K562 (cell line): ENCODE data around the gene FRMD4B. TPM values are rescaled to one million over a fixed set of nuclear protein-coding genes. Genes with fewer than 3 reads are reported as not detected.

Source experiments
- ATAC-seq: fragments of 200-7000 bp; cut with Tn5 transposase; 3 replicates; pipeline ENCODE4 v1.9.1; 2020; ENCODE audit warnings: moderate library complexity
- BruUV-seq: library from RNA; stranded (reverse); fragments of 400-500 nt; replicated peaks from 2 replicates; lab custom pipeline; 2021; lab: Mats Ljungman, UMichigan
- CTCF ChIA-PET: fragments of 300-600 bp; formaldehyde crosslinking; extraction: SDS; loops from one replicate; lab custom pipeline; 2021; ENCODE audit warnings: low intra/inter-chr PET ratio; lab: Yijun Ruan, JAX
- POLR2A ChIA-PET: fragments of 300-600, 350-650 bp; sonication (Branson Sonifier 250); formaldehyde crosslinking; extraction: SDS; loops from one replicate; lab custom pipeline; 2021; ENCODE audit warnings: antibody characterized with exemption, inconsistent platforms; lab: Yijun Ruan, JAX
- DNase-seq, 4 experiments: peaks; one replicate each; pipeline versions ENCODE4 v3.0.0 to v3.0.0-alpha.2; 2011 to 2018; ENCODE audit warnings: low spot score in 3 of 4, mixed read lengths in 3 of 4; ENCODE audit errors: extremely low read depth in 1 of 4
- FAIRE-seq: peaks from 2 replicates; lab custom pipeline; 2011; peaks lifted over from hg19 to GRCh38; lab: Jason Lieb, UNC
- H2AFZ ChIP-seq: 2 replicates; pipeline ENCODE4 v1.6.0; 2011; ENCODE audit warnings: low read depth, low read length, control low read depth, inconsistent platforms
- H3K27ac ChIP-seq: fragments of 200-600 bp; 3 replicates; pipeline ENCODE4 v1.8.0; 2011; ENCODE audit warnings: low read depth, mild to moderate bottlenecking, control low read depth, inconsistent platforms, low read length, moderate library complexity, mixed read lengths; ENCODE audit errors: extremely low read depth
- H3K27me3 ChIP-seq, 2 experiments: fragments of 300-600 bp in 1 of 2; 2 replicates in 1 of 2; 3 replicates in 1 of 2; pipeline versions ENCODE4 v1.6.0 to v1.8.0; 2011; ENCODE audit warnings: inconsistent platforms in 2 of 2, low read length in 2 of 2, mild to moderate bottlenecking in 1 of 2, mixed read lengths in 1 of 2, moderate library complexity in 1 of 2; ENCODE audit not compliant: control insufficient read depth in 2 of 2, insufficient read depth in 2 of 2
- H3K36me3 ChIP-seq: fragments of 300-600 bp; 3 replicates; pipeline ENCODE4 v1.8.0; 2011; ENCODE audit warnings: mild to moderate bottlenecking, low read length, inconsistent platforms; ENCODE audit not compliant: control insufficient read depth, insufficient read depth
- H3K4me1 ChIP-seq, 2 experiments: fragments of 200-600 bp in 1 of 2; replicated peaks in 1 of 2; 2 replicates in 1 of 2; 3 replicates in 1 of 2; pipeline versions ENCODE4 v1.5.1 to v1.8.0; 2011; ENCODE audit warnings: inconsistent platforms in 2 of 2, low read length in 2 of 2, mild to moderate bottlenecking in 1 of 2, mixed read lengths in 1 of 2, moderate library complexity in 1 of 2; ENCODE audit not compliant: control insufficient read depth in 2 of 2, insufficient read depth in 2 of 2
- H3K4me2 ChIP-seq: 2 replicates; pipeline ENCODE4 v1.6.1; 2011; ENCODE audit warnings: low read length, control low read depth, inconsistent platforms, mixed read lengths; ENCODE audit not compliant: insufficient read depth
- H3K4me3 ChIP-seq: fragments of 200-600 bp; sonication (generic), shearing (Covaris generic); 2 replicates; pipeline ENCODE4 v1.5.1; 2016; ENCODE audit warnings: control low read depth, inconsistent platforms
- H3K79me2 ChIP-seq: fragments of 200-600 bp; 3 replicates; pipeline ENCODE4 v1.8.0; 2011; ENCODE audit warnings: low read length, inconsistent platforms; ENCODE audit not compliant: control insufficient read depth, insufficient read depth
- H3K9ac ChIP-seq, 2 experiments: 2 replicates each; pipeline versions ENCODE4 v1.6.0 to v1.6.1; 2011; ENCODE audit warnings: low read depth in 2 of 2, low read length in 2 of 2, control low read depth in 1 of 2, inconsistent platforms in 1 of 2, mild to moderate bottlenecking in 1 of 2, mixed read lengths in 1 of 2; ENCODE audit not compliant: insufficient read depth in 1 of 2
- H3K9me1 ChIP-seq: one replicate; pipeline ENCODE4 v1.6.0; 2011; ENCODE audit warnings: inconsistent platforms, mild to moderate bottlenecking, low read length, moderate library complexity; ENCODE audit not compliant: control insufficient read depth, insufficient read depth
- H3K9me3 ChIP-seq: replicated peaks from 2 replicates; pipeline ENCODE4 v1.5.1; 2011; ENCODE audit warnings: low read depth, low read length, inconsistent platforms; ENCODE audit not compliant: control insufficient read depth, insufficient read depth
- H4K20me1 ChIP-seq: replicated peaks from 2 replicates; pipeline ENCODE4 v1.6.1; 2011; ENCODE audit warnings: low read length, inconsistent platforms, mixed read lengths; ENCODE audit not compliant: control insufficient read depth, insufficient read depth
- GATA2 ChIP-seq: sonication (generic); formaldehyde crosslinking; IDR thresholded peaks from 2 replicates; pipeline ENCODE4 v1.4.0; 2020; ENCODE audit warnings: mild to moderate bottlenecking, missing genetic modification reagents
- MYBL2 ChIP-seq, 2 experiments: fragments of 450-650 bp in 1 of 2; sonication (generic) in 1 of 2; formaldehyde crosslinking in 1 of 2; IDR thresholded peaks; 2 replicates each; pipeline versions ENCODE4 v1.6.1 to v1.8.1; 2017 to 2022; ENCODE audit warnings: borderline replicate concordance in 1 of 2, inconsistent platforms in 1 of 2, low read depth in 1 of 2, mild to moderate bottlenecking in 1 of 2, missing genetic modification reagents in 1 of 2, moderate library complexity in 1 of 2
- PCBP2 ChIP-seq: fragments of 200-400 bp; formaldehyde crosslinking; IDR thresholded peaks from 2 replicates; pipeline ENCODE4 v1.6.1; 2018; ENCODE audit warnings: low read length, low read depth, mild to moderate bottlenecking, moderate library complexity; ENCODE audit not compliant: poor library complexity, severe bottlenecking
- ZEB2 ChIP-seq: fragments of 450-650 bp; IDR thresholded peaks from 2 replicates; pipeline ENCODE4 v1.6.1; 2016
- ZNF174 ChIP-seq: fragments of 250-450 bp; sonication (Bioruptor Pico); IDR thresholded peaks from 2 replicates; pipeline ENCODE4 v1.4.0; 2020; ENCODE audit warnings: mild to moderate bottlenecking
- ZNF347 ChIP-seq: fragments of 450-650 bp; formaldehyde crosslinking; IDR thresholded peaks from 2 replicates; pipeline ENCODE4 v1.4.0; 2020; ENCODE audit warnings: low read depth, mild to moderate bottlenecking, moderate library complexity
- ZSCAN32 ChIP-seq: fragments of 450-650 bp; formaldehyde crosslinking; IDR thresholded peaks from 2 replicates; pipeline ENCODE4 v1.4.0; 2020; ENCODE audit warnings: mild to moderate bottlenecking, moderate library complexity
- WGBS: fragments of 100-300 bp; shearing (Covaris generic); methylation state at CpG from one replicate; pipeline ENCODE4 v1.1.6; 2016; ENCODE audit warnings: low coverage, mixed read lengths; ENCODE audit not compliant: insufficient coverage; ENCODE audit errors: missing lambda C conversion rate; 5-methylcytosine and 5-hydroxymethylcytosine counted together
- in situ Hi-C: fragments of 300-500 bp; cut with MboI; formaldehyde crosslinking; loops from 4 replicates; pipeline ENCODE4 v1.15.0; 2018; ENCODE audit warnings: inconsistent platforms, mixed read lengths
- intact Hi-C: fragments of 100-400 bp; cut with micrococcal nuclease; formaldehyde crosslinking; loops from 2 replicates; pipeline ENCODE4 v1.14.2; 2022
- polyA plus RNA-seq, 8 experiments: library from polyadenylated mRNA; depleted of rRNA in 4 of 8; stranded (reverse) in 5 of 8; unstranded in 3 of 8; fragments of >200 nt; fragmentation: Nextera tagmentation in 2 of 8; fragmentation: Illumina TruSeq in 1 of 8; extraction: Ambion mirVana in 2 of 8; extraction: Trizol in 1 of 8; gene quantifications; 2 replicates each; pipeline versions ENCODE4 v1.2.1 to v1.2.3, GENCODE V29; 2011 to 2014; ENCODE audit warnings: inconsistent platforms in 1 of 8, missing spikeins in 1 of 8
- total RNA-seq, 7 experiments: library from RNA; depleted of rRNA in 6 of 7; stranded (reverse); fragments of >200 nt in 6 of 7; fragmentation: Illumina TruSeq in 2 of 7; extraction: Trizol in 2 of 7; gene quantifications; 2 replicates each; pipeline versions ENCODE4 v1.2.1 to v1.2.3, GENCODE V29; 2011 to 2021; ENCODE audit warnings: low replicate concordance in 1 of 7
- TF ChIP-seq, protein P1 (sequence below): fragments of 450-650 bp; IDR thresholded peaks from one replicate; pipeline ENCODE4 v1.6.1; 2018; ENCODE audit warnings: mild to moderate bottlenecking, moderate library complexity; ENCODE audit not compliant: partially characterized antibody
- TF ChIP-seq, protein P2 (sequence below): fragments of 250-450 bp; sonication (Bioruptor Pico); IDR thresholded peaks from 2 replicates; pipeline ENCODE4 v1.8.0; 2022; ENCODE audit warnings: inconsistent platforms, mild to moderate bottlenecking, moderate library complexity, borderline replicate concordance

Gene FRMD4B
- total and polyA plus RNA-seq, 9 of the 15 experiments (the other 6 are each of a cell fraction or from before 2014, with no cell fraction given), result 0.03 to 0.09 (median 0.04) TPM; not detected in 3

DNA sequence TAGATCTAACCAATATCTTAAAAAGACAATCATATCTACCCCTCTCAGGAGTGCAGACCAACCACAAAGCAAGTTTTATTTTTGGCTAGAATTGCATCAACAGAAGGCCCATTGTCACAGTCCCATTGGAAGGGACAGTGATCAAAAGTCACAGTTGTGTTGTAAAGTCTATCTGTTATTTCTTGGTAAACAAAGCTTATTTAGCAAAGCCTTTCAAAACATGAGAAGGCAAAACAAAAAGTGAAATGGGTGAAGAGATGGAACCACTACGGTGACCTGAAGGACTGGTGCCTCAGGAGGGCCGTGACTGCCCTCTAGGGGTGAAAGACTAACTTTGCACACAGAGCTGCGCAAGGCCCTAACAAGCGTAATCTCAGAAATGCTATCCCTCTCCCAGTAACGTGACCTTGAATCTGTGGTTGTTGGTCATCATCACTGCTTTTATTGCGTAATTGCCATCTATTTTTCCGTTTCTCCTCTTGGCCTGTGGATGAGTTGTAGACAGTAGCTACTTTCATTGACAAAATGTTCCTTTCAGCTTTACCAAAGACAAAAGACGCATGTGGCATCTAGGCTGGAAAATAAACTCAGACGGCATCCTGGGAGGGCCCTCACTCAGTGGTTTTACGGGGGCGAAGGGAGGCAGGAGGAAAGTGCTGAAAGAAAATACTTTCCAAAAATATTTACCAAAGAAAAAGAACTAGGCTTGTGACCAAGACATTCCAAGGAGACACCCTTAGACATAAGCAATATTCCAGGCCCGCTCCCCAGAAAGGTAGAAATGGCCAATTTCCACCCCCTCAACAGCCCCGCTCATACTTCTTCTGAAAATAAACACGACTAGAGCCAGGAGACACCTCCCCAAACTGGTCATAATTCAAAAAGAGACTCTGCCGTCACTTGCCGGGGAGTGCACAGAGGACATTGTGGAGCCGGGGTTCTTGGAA is 79.4 kb downstream of the FRMD4B start (continued):
- no peak for TF ChIP-seq ZNF174 (CRISPR knock-in tag)
- no peak for TF ChIP-seq ZSCAN32
- TF ChIP-seq GATA2 (CRISPR knock-in tag), result no peak
- TF ChIP-seq, protein P1, sequence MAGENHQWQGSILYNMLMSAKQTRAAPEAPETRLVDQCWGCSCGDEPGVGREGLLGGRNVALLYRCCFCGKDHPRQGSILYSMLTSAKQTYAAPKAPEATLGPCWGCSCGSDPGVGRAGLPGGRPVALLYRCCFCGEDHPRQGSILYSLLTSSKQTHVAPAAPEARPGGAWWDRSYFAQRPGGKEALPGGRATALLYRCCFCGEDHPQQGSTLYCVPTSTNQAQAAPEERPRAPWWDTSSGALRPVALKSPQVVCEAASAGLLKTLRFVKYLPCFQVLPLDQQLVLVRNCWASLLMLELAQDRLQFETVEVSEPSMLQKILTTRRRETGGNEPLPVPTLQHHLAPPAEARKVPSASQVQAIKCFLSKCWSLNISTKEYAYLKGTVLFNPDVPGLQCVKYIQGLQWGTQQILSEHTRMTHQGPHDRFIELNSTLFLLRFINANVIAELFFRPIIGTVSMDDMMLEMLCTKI, result no peak

DNA sequence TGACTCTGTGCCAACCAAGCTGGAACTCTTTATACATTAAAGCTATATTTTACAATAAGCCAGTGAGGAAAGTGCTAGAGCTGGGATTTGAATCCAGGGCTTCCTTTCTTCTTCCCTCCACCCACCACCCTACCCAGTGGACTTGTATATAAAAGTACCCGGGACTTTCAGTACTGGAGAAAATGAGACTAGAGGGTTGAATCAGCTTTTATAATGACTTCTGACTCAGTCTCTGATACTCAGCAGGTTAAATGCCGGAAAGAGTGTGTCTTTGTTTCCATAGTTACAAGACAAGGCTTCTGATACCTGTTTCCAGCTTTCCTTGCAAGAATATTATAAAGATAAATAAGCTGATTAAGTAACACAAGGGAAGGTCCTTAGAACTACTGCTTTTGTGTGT is 80.9 kb downstream of the FRMD4B start:
- Histone ChIP-seq H3K9ac (no peak overlapping the region), H3K27ac (no peak overlapping the region), H3K27me3 (peaks cover 3 to 5% of the 10 kb centered on the region in 2 experiments; a peak in 2 of 5 replicates), H3K4me2 (no peak overlapping the region), H2AFZ (no peak overlapping the region), H3K4me3 (no peak overlapping the region), H3K9me1 (no peaks in the 10 kb centered on the region), H3K9me3 (no peaks in the 10 kb centered on the region), H4K20me1 (no peaks in the 10 kb centered on the region), H3K4me1 (no peaks in the 10 kb centered on the region), H3K79me2 (no peaks in the 10 kb centered on the region), H3K36me3 (no peaks in the 10 kb centered on the region)
- BruUV-seq, result no TSS peak
- POLR2A ChIA-PET, result no interaction called here
- ATAC-seq, result no peak
- DNase-seq, result no peak
- FAIRE-seq, result no peak
- CTCF ChIA-PET, result no interaction called here
- in situ Hi-C loops, result loop anchor here (5.0 kb wide), 1 partner anchor 148 kb away; no protein-coding TSS in a partner anchor
- no peak for TF ChIP-seq MYBL2 (IDR thresholded peaks at IDR 0.05; ENCODE audit: low read depth)
- no peak for TF ChIP-seq MYBL2 (CRISPR knock-in tag; IDR thresholded peaks at IDR 0.05; ENCODE audit: borderline replicate concordance)
- TF ChIP-seq, protein P2, sequence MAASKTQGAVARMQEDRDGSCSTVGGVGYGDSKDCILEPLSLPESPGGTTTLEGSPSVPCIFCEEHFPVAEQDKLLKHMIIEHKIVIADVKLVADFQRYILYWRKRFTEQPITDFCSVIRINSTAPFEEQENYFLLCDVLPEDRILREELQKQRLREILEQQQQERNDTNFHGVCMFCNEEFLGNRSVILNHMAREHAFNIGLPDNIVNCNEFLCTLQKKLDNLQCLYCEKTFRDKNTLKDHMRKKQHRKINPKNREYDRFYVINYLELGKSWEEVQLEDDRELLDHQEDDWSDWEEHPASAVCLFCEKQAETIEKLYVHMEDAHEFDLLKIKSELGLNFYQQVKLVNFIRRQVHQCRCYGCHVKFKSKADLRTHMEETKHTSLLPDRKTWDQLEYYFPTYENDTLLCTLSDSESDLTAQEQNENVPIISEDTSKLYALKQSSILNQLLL (CRISPR knock-in tag), result no peak
- TF ChIP-seq PCBP2, result no peak
- no peak for TF ChIP-seq ZEB2
- TF ChIP-seq ZNF347 (CRISPR knock-in tag), result no peak
- intact Hi-C loops, result loop anchor here (5.0 kb wide), 2 partner anchors 122 to 367 kb away; no protein-coding TSS in a partner anchor
- 9% methylated on average over 2 of the region's 2 CpGs for WGBS
